Adrenal gland (tissue), 12 donors: ENCODE results near the gene TACC2. TPM values are rescaled to one million over a fixed set of nuclear protein-coding genes. Genes with fewer than 3 reads are reported as not detected.

Experiments
- DNase-seq, 7 donors: peaks; one replicate each; pipeline ENCODE4 v3.0.0-alpha.2; 2019 to 2020
- H3K27ac ChIP-seq, 5 donors: fragments of 200-600 bp; sonication (generic) in 4 of 5; 1 replicate in 3 of 5; 2 replicates in 2 of 5; pipeline versions ENCODE4 v1.5.1 to v1.8.0; 2016 to 2020; ENCODE audit warnings: mild to moderate bottlenecking in 1 of 5
- H3K27me3 ChIP-seq: fragments of 200-600 bp; 2 replicates; pipeline ENCODE4 v1.8.0; 2021
- H3K36me3 ChIP-seq, 2 donors: fragments of 200-600 bp; replicated peaks in 1 of 2; 1 replicate in 1 of 2; 2 replicates in 1 of 2; pipeline versions ENCODE4 v1.5.1 to v1.8.0; 2018 to 2022
- H3K4me1 ChIP-seq, 2 donors: fragments of 200-600 bp; replicated peaks in 1 of 2; 1 replicate in 1 of 2; 2 replicates in 1 of 2; pipeline versions ENCODE4 v1.5.1 to v1.8.0; 2018 to 2021
- H3K4me3 ChIP-seq, 4 donors: fragments of 200-600 bp; sonication (generic) in 3 of 4; one replicate each; pipeline ENCODE4 v1.5.1; 2016 to 2018
- H3K9me3 ChIP-seq, 3 donors: fragments of 200-600 bp; sonication (generic) in 1 of 3; replicated peaks in 1 of 3; 1 replicate in 2 of 3; 2 replicates in 1 of 3; pipeline versions ENCODE4 v1.5.1 to v1.8.0; 2016 to 2021
- POLR2A ChIP-seq, 2 donors: fragments of 450-650 bp; IDR thresholded peaks; one replicate each; pipeline ENCODE4 v1.6.1; 2017; ENCODE audit warnings: antibody characterized with exemption in 2 of 2, mild to moderate bottlenecking in 2 of 2, moderate library complexity in 1 of 2
- WGBS, 4 donors: extraction: QIAGEN DNeasy Blood & Tissue Kit in 2 of 4; methylation state at CpG; one replicate each; pipeline versions ENCODE4 v1.1.5 to v1.1.7; 2013 to 2017; 5-methylcytosine and 5-hydroxymethylcytosine counted together
- intact Hi-C, 2 donors: fragments of 100-400 bp; cut with DNase I; formaldehyde crosslinking; loops; one replicate each; pipeline versions ENCODE4 v1.14.1 to v1.15.0; 2022 to 2023
- polyA plus RNA-seq, 3 donors: library from polyadenylated mRNA; stranded (reverse); fragments of 200-250 nt in 2 of 3; fragments of 350-450 nt in 1 of 3; fragmentation: Illumina TruSeq in 1 of 3; extraction: RNeasy Lipid Tissue Mini Kit (QIAGEN cat#74804) in 1 of 3; gene quantifications; one replicate each; pipeline ENCODE4 v1.2.3, GENCODE V29; 2013 to 2014
- total RNA-seq, 9 donors: library from RNA; depleted of rRNA in 4 of 9; stranded (reverse); fragments of >200 nt in 4 of 9; fragments of 120-200 nt in 1 of 9; fragmentation: NEBNext Ultra II Directional in 1 of 9; extraction: Animal tissue kit (Norgen Biotek cat#: 25700) in 1 of 9; gene quantifications; one replicate each; pipeline versions ENCODE4 v1.1.0 to v1.2.4, GENCODE V29; 2013 to 2023
- TF ChIP-seq, protein P1 (sequence below), 6 experiments: fragments of 450-650 bp in 4 of 6; fragments of 200-600 bp in 2 of 6; sonication (generic) in 1 of 6; IDR thresholded peaks; 1 replicate in 5 of 6; 2 replicates in 1 of 6; pipeline versions ENCODE4 v1.5.1 to v1.8.0; 2016 to 2021; ENCODE audit warnings: antibody characterized with exemption in 6 of 6, mild to moderate bottlenecking in 2 of 6, moderate library complexity in 1 of 6
- donor health status: healthy with polysubstance abuse.
- donor health status: Bipolar disorder and iron deficiency.
- donor health status: DM: yes; HTN: yes; CAD: no.
- donor health status: DM: no; HTN: no; CAD: no.
- donor health status: DM: no; HTN: no; CAD: no.
- donor health status: DM: yes; HTN: yes; CAD: no.

TACC2 gene
- total and polyA plus RNA-seq, 12 donors = 11.3 to 45.7 (median 26.3) TPM

DNA sequence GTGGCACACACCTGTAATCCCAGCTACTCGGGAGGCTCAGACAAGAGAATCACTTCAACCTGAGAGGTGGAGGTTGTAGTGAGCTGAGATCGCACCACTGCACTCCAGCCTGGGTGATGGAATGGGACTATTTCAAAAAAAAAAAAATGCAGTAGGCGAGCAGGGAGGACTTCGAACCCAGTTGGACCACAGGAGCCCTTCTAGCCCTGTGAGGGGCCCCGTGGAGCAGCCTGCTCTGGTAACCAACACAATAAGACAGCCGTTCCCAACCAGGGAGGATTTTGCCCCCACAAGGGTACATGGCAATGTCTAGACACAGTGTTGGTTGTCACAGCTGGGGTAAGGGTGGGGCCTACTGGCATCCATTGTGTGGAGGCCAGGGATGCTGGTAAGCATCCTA, 218.2 kb downstream of the TACC2 start:
- Histone ChIP-seq H3K4me1 (no peaks in the 10 kb centered on the region), H3K27ac (no peak overlapping the region), H3K36me3 (no peaks in the 10 kb centered on the region), H3K27me3 (no peaks in the 10 kb centered on the region), H3K9me3 (no peaks in the 10 kb centered on the region), H3K4me3 (no peak overlapping the region)
- intact Hi-C loops = no loop called here
- WGBS, 4 donors = 94 to 96% (median 96%) methylated on average over 6 of the region's 6 CpGs
- no peak for TF ChIP-seq POLR2A (IDR thresholded peaks at IDR 0.05)
- TF ChIP-seq, protein P1, sequence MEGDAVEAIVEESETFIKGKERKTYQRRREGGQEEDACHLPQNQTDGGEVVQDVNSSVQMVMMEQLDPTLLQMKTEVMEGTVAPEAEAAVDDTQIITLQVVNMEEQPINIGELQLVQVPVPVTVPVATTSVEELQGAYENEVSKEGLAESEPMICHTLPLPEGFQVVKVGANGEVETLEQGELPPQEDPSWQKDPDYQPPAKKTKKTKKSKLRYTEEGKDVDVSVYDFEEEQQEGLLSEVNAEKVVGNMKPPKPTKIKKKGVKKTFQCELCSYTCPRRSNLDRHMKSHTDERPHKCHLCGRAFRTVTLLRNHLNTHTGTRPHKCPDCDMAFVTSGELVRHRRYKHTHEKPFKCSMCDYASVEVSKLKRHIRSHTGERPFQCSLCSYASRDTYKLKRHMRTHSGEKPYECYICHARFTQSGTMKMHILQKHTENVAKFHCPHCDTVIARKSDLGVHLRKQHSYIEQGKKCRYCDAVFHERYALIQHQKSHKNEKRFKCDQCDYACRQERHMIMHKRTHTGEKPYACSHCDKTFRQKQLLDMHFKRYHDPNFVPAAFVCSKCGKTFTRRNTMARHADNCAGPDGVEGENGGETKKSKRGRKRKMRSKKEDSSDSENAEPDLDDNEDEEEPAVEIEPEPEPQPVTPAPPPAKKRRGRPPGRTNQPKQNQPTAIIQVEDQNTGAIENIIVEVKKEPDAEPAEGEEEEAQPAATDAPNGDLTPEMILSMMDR (IDR thresholded peaks at IDR 0.05) = no peak
- DNase-seq = no peak

DNA sequence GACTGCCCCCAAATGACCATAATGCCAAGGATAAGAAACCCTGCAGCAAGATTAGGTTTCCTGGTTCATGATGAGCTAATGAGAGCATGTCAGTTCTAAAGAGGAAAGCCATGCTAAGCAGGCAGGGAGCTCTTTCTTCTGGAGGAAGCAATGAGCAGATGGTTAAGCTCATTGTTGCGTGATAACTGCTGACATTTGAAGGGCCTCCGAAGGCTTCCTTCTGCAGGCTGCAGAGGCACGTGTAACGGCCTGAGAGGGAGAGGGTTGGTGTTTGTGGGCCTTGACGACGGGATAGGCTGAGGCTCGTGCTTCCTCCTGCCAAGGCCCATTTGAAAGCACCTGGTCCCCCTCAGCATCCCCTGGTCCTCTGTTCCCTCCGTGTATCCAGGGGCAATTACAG, 218.6 kb downstream of the TACC2 start:
- WGBS, 4 donors = 63 to 79% (median 66%) methylated on average over 8 of the region's 8 CpGs

GRCh38 chr10:122208571-122209430, 219.8 kb downstream of the TACC2 start:
- no peak for DNase-seq
- Histone ChIP-seq H3K4me1 (no peaks in the 10 kb centered on the region), H3K27me3 (no peaks in the 10 kb centered on the region), H3K4me3 (no peak overlapping the region), H3K9me3 (no peaks in the 10 kb centered on the region), H3K36me3 (no peaks in the 10 kb centered on the region), H3K27ac (no peak overlapping the region)
- intact Hi-C loops = no loop called here
- WGBS, 4 donors = 82 to 90% (median 83%) methylated on average over 13 to 14 of the region's 14 CpGs
- no peak for TF ChIP-seq POLR2A (IDR thresholded peaks at IDR 0.05)
- TF ChIP-seq, protein P1 (IDR thresholded peaks at IDR 0.05) = no peak

More for the DNA sequence above, 218.6 kb downstream of the TACC2 start:
- intact Hi-C loops = no loop called here
- TF ChIP-seq, protein P1 (IDR thresholded peaks at IDR 0.05) = no peak
- TF ChIP-seq POLR2A (IDR thresholded peaks at IDR 0.05) = no peak
- H3K4me1 ChIP-seq = no peaks in the 10 kb centered on the region
- no peaks in the 10 kb centered on the region for H3K36me3 ChIP-seq
- no peak overlapping the region for H3K4me3 ChIP-seq
- no peak overlapping the region for H3K27ac ChIP-seq
- H3K27me3 ChIP-seq = no peaks in the 10 kb centered on the region
- DNase-seq = no peak
- H3K9me3 ChIP-seq = no peaks in the 10 kb centered on the region

DNA sequence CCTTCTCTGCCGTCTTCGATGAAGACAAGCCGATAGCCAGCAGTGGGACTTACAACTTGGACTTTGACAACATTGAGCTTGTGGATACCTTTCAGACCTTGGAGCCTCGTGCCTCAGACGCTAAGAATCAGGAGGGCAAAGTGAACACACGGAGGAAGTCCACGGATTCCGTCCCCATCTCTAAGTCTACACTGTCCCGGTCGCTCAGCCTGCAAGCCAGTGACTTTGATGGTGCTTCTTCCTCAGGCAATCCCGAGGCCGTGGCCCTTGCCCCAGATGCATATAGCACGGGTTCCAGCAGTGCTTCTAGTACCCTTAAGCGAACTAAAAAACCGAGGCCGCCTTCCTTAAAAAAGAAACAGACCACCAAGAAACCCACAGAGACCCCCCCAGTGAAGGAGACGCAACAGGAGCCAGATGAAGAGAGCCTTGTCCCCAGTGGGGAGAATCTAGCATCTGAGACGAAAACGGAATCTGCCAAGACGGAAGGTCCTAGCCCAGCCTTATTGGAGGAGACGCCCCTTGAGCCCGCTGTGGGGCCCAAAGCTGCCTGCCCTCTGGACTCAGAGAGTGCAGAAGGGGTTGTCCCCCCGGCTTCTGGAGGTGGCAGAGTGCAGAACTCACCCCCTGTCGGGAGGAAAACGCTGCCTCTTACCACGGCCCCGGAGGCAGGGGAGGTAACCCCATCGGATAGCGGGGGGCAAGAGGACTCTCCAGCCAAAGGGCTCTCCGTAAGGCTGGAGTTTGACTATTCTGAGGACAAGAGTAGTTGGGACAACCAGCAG, 221.7 kb downstream of the TACC2 start:
- Histone ChIP-seq H3K27me3 (no peaks in the 10 kb centered on the region), H3K27ac (no peak overlapping the region), H3K4me3 (no peak overlapping the region), H3K36me3 (no peaks in the 10 kb centered on the region), H3K4me1 (no peaks in the 10 kb centered on the region), H3K9me3 (no peaks in the 10 kb centered on the region)
- whole genome bisulfite sequencing, 4 donors = 94 to 98% (median 97%) methylated on average over 25 to 30 of the region's 30 CpGs
- no peak for TF ChIP-seq POLR2A (IDR thresholded peaks at IDR 0.05)
- TF ChIP-seq, protein P1 (IDR thresholded peaks at IDR 0.05) = no peak
- intact Hi-C loops = no loop called here
- no peak for DNase-seq
